ENCODE measurements around the gene CCNE1. TPM values are rescaled to one million over a fixed set of nuclear protein-coding genes. Genes with fewer than 3 reads are reported as not detected.

Gene CCNE1
- total RNA-seq, 1 experiment from 2014 or later = 36.0 TPM

DNA sequence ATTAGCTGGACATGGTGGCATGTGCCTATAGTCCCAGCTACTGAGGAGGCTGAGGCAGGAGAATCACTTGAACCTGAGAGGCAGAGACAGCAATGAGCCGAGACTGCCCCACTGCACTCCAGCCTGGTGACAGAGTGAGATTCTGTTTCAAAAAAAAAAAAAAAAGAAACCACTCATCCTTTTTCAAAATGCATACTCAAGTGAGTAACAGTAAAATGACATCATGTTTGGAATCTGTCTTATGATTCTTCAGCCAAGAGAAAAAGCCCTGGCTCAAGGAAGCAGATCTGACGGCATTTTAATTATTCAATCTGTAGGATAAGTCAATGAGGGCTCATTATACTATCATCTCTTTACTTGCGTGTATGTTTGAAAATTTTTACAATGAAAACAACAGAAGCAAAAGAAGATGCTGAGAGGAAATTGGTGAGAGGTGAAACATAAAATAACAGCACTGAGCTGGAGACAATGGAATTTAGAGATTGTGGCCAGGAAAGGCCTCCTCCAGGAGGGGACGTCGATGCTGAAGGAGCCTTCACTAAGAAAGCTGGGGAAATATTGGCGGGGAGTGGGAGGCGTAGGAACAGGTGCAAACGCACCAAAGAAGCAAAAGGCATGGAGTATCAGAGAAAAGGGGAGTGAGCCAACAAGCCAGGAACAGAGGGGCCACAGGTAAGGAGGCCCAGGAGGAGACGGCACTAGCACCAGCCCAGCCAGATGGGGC, 12.9 kb upstream of the CCNE1 start:
- DNase-seq (ENCODE audit: low spot score) (no peak), ATAC-seq (no peak)
- ChIA-PET CTCF (interaction anchor here (0.6 to 1.9 kb wide), 2 partner anchors 59 to 898 kb away, joined by 3 to 7 read pairs; no protein-coding TSS in a partner anchor), POLR2A (no interaction called here)
- H3K4me3 Mint-ChIP-seq = no peak overlapping the region
- H3K27me3 Mint-ChIP-seq (ENCODE audit: low read depth) = peaks cover 5% of the 10 kb centered on the region; the same call in 1 of the 2 replicates
- H3K27ac Mint-ChIP-seq = peak overlapping the region; percentile 6; the same call in 1 of the 2 replicates
- H3K4me1 Mint-ChIP-seq = peaks cover 14% of the 10 kb centered on the region
- no peaks in the 10 kb centered on the region for H3K36me3 Mint-ChIP-seq
- no peaks in the 10 kb centered on the region for H3K9me3 Mint-ChIP-seq
- TF ChIP-seq SOX15 (CRISPR knock-in tag; IDR thresholded peaks at IDR 0.05) = no peak
- no peak for TF ChIP-seq JUN (CRISPR knock-in tag; IDR thresholded peaks at IDR 0.05)
- TF ChIP-seq, protein P1, sequence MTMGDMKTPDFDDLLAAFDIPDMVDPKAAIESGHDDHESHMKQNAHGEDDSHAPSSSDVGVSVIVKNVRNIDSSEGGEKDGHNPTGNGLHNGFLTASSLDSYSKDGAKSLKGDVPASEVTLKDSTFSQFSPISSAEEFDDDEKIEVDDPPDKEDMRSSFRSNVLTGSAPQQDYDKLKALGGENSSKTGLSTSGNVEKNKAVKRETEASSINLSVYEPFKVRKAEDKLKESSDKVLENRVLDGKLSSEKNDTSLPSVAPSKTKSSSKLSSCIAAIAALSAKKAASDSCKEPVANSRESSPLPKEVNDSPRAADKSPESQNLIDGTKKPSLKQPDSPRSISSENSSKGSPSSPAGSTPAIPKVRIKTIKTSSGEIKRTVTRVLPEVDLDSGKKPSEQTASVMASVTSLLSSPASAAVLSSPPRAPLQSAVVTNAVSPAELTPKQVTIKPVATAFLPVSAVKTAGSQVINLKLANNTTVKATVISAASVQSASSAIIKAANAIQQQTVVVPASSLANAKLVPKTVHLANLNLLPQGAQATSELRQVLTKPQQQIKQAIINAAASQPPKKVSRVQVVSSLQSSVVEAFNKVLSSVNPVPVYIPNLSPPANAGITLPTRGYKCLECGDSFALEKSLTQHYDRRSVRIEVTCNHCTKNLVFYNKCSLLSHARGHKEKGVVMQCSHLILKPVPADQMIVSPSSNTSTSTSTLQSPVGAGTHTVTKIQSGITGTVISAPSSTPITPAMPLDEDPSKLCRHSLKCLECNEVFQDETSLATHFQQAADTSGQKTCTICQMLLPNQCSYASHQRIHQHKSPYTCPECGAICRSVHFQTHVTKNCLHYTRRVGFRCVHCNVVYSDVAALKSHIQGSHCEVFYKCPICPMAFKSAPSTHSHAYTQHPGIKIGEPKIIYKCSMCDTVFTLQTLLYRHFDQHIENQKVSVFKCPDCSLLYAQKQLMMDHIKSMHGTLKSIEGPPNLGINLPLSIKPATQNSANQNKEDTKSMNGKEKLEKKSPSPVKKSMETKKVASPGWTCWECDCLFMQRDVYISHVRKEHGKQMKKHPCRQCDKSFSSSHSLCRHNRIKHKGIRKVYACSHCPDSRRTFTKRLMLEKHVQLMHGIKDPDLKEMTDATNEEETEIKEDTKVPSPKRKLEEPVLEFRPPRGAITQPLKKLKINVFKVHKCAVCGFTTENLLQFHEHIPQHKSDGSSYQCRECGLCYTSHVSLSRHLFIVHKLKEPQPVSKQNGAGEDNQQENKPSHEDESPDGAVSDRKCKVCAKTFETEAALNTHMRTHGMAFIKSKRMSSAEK (CRISPR knock-in tag; IDR thresholded peaks at IDR 0.05; ENCODE audit: borderline replicate concordance) = no peak
- TF ChIP-seq, protein P2, sequence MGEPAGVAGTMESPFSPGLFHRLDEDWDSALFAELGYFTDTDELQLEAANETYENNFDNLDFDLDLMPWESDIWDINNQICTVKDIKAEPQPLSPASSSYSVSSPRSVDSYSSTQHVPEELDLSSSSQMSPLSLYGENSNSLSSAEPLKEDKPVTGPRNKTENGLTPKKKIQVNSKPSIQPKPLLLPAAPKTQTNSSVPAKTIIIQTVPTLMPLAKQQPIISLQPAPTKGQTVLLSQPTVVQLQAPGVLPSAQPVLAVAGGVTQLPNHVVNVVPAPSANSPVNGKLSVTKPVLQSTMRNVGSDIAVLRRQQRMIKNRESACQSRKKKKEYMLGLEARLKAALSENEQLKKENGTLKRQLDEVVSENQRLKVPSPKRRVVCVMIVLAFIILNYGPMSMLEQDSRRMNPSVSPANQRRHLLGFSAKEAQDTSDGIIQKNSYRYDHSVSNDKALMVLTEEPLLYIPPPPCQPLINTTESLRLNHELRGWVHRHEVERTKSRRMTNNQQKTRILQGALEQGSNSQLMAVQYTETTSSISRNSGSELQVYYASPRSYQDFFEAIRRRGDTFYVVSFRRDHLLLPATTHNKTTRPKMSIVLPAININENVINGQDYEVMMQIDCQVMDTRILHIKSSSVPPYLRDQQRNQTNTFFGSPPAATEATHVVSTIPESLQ (CRISPR knock-in tag; IDR thresholded peaks at IDR 0.05) = no peak
- TF ChIP-seq, protein P3, sequence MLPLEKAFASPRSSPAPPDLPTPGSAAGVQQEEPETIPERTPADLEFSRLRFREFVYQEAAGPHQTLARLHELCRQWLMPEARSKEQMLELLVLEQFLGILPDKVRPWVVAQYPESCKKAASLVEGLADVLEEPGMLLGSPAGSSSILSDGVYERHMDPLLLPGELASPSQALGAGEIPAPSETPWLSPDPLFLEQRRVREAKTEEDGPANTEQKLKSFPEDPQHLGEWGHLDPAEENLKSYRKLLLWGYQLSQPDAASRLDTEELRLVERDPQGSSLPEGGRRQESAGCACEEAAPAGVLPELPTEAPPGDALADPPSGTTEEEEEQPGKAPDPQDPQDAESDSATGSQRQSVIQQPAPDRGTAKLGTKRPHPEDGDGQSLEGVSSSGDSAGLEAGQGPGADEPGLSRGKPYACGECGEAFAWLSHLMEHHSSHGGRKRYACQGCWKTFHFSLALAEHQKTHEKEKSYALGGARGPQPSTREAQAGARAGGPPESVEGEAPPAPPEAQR (CRISPR knock-in tag; IDR thresholded peaks at IDR 0.05) = no peak

DNA sequence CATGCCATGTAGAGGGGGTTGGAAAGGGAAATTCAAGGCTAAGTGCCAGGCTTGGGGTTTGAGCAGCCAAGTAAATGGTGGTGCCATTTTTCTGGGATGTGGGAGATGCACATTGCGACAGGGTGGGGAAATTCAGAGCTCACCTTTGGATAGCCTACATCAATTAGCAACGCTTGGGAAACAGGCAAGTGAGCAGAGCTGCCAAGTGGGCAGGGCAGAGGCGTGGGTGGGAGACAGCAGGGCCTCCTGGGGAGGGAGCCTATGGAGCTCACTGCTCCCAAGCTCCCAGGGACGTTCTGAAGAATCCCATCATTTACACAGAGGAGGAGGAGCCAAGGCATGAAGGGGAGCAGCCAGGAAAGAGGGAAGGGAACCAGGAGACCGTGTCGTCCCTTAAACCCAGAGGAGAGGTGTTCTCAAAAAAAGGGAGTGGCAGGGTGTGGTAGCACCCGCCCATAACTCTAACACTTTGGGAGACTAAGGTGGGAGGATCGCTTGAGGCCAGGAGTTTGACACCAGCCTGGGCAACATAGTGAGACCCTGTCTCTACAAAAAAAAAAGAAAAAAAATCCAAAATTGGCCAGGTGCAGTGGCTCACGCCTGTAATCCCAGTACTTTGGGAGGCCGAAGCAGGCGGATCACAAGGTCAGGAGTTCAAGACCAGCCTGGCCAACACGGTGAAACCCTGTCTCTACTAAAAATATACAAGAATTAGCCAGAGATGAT, 11.5 kb upstream of the CCNE1 start:
- Mint-ChIP-seq H3K4me3 (no peak overlapping the region), H3K9me3 (no peaks in the 10 kb centered on the region), H3K36me3 (no peaks in the 10 kb centered on the region), H3K27me3 (ENCODE audit: low read depth) (peaks cover 5% of the 10 kb centered on the region; the same call in 1 of the 2 replicates), H3K4me1 (peaks cover 18% of the 10 kb centered on the region), H3K27ac (no peak overlapping the region)
- ChIA-PET POLR2A (no interaction called here), CTCF (interaction anchor here (0.9 to 1.9 kb wide), 3 partner anchors 20 to 72 kb away, joined by 3 to 7 read pairs (median 5); no protein-coding TSS in a partner anchor)
- no peak for ATAC-seq
- DNase-seq (ENCODE audit: low spot score) = no peak
- TF ChIP-seq ZNF121 (CRISPR knock-in tag; IDR thresholded peaks at IDR 0.05) (no peak; the same call in 1 of the 2 replicates), PRRX2 (CRISPR knock-in tag; IDR thresholded peaks at IDR 0.05) (no peak), ZNF219 (CRISPR knock-in tag; IDR thresholded peaks at IDR 0.05; ENCODE audit: borderline replicate concordance) (no peak), NR1H2 (CRISPR knock-in tag; IDR thresholded peaks at IDR 0.05) (no peak), ZBTB21 (CRISPR knock-in tag; IDR thresholded peaks at IDR 0.05; ENCODE audit: borderline replicate concordance) (no peak)
- TF ChIP-seq, protein P4, sequence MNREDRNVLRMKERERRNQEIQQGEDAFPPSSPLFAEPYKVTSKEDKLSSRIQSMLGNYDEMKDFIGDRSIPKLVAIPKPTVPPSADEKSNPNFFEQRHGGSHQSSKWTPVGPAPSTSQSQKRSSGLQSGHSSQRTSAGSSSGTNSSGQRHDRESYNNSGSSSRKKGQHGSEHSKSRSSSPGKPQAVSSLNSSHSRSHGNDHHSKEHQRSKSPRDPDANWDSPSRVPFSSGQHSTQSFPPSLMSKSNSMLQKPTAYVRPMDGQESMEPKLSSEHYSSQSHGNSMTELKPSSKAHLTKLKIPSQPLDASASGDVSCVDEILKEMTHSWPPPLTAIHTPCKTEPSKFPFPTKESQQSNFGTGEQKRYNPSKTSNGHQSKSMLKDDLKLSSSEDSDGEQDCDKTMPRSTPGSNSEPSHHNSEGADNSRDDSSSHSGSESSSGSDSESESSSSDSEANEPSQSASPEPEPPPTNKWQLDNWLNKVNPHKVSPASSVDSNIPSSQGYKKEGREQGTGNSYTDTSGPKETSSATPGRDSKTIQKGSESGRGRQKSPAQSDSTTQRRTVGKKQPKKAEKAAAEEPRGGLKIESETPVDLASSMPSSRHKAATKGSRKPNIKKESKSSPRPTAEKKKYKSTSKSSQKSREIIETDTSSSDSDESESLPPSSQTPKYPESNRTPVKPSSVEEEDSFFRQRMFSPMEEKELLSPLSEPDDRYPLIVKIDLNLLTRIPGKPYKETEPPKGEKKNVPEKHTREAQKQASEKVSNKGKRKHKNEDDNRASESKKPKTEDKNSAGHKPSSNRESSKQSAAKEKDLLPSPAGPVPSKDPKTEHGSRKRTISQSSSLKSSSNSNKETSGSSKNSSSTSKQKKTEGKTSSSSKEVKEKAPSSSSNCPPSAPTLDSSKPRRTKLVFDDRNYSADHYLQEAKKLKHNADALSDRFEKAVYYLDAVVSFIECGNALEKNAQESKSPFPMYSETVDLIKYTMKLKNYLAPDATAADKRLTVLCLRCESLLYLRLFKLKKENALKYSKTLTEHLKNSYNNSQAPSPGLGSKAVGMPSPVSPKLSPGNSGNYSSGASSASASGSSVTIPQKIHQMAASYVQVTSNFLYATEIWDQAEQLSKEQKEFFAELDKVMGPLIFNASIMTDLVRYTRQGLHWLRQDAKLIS (CRISPR knock-in tag; IDR thresholded peaks at IDR 0.05; ENCODE audit: borderline replicate concordance) = no peak
- TF ChIP-seq, protein P5, sequence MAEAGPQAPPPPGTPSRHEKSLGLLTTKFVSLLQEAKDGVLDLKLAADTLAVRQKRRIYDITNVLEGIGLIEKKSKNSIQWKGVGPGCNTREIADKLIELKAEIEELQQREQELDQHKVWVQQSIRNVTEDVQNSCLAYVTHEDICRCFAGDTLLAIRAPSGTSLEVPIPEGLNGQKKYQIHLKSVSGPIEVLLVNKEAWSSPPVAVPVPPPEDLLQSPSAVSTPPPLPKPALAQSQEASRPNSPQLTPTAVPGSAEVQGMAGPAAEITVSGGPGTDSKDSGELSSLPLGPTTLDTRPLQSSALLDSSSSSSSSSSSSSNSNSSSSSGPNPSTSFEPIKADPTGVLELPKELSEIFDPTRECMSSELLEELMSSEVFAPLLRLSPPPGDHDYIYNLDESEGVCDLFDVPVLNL (CRISPR knock-in tag; IDR thresholded peaks at IDR 0.05; ENCODE audit: borderline replicate concordance, low read depth) = no peak
- TF ChIP-seq, protein P6, sequence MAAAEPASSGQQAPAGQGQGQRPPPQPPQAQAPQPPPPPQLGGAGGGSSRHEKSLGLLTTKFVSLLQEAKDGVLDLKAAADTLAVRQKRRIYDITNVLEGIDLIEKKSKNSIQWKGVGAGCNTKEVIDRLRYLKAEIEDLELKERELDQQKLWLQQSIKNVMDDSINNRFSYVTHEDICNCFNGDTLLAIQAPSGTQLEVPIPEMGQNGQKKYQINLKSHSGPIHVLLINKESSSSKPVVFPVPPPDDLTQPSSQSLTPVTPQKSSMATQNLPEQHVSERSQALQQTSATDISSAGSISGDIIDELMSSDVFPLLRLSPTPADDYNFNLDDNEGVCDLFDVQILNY (CRISPR knock-in tag; IDR thresholded peaks at IDR 0.05) = no peak
- TF ChIP-seq, protein P7, sequence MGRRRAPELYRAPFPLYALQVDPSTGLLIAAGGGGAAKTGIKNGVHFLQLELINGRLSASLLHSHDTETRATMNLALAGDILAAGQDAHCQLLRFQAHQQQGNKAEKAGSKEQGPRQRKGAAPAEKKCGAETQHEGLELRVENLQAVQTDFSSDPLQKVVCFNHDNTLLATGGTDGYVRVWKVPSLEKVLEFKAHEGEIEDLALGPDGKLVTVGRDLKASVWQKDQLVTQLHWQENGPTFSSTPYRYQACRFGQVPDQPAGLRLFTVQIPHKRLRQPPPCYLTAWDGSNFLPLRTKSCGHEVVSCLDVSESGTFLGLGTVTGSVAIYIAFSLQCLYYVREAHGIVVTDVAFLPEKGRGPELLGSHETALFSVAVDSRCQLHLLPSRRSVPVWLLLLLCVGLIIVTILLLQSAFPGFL (CRISPR knock-in tag; IDR thresholded peaks at IDR 0.05; ENCODE audit: borderline replicate concordance) = no peak
